Vagina (tissue), 2 donors: ENCODE data around the gene ZNF888.

Experiments used
- POLR2AphosphoS5 ChIP-seq, 2 donors: sonication (generic); formaldehyde crosslinking; IDR thresholded peaks; one replicate each; pipeline ENCODE4 v1.9.0; 2017; ENCODE audit warnings: antibody characterized with exemption in 2 of 2, mild to moderate bottlenecking in 2 of 2, low read depth in 1 of 2; ENCODE audit not compliant: insufficient read depth in 1 of 2
- TF ChIP-seq, protein P1 (sequence below), 3 experiments: fragments of 450-650 bp in 2 of 3; fragments of 200-600 bp in 1 of 3; sonication (generic) in 1 of 3; IDR thresholded peaks; one replicate each; pipeline ENCODE4 v1.5.1; 2017 to 2019; ENCODE audit warnings: antibody characterized with exemption in 3 of 3, mild to moderate bottlenecking in 2 of 3, moderate library complexity in 2 of 3

DNA sequence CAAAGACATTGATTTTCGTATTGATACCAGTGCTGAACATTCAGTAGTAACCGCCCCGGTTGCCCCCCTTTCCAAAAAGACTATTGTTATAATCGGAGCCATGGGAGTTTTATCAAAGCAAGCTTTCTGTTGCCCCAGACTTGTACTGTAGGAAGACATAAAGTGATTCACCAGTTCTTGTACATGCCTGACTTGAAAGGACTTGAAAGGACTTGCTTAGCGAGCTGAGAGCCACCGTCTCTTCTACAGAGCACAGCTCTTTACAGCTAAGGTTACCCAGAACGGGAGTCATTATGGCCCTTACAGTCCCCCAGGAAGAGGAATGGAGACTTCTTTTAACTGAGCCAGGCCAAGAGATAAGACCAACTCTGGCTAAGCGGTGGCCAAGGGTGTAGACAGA is 34.4 kb upstream of the ZNF888 start:
- TF ChIP-seq, protein P1, sequence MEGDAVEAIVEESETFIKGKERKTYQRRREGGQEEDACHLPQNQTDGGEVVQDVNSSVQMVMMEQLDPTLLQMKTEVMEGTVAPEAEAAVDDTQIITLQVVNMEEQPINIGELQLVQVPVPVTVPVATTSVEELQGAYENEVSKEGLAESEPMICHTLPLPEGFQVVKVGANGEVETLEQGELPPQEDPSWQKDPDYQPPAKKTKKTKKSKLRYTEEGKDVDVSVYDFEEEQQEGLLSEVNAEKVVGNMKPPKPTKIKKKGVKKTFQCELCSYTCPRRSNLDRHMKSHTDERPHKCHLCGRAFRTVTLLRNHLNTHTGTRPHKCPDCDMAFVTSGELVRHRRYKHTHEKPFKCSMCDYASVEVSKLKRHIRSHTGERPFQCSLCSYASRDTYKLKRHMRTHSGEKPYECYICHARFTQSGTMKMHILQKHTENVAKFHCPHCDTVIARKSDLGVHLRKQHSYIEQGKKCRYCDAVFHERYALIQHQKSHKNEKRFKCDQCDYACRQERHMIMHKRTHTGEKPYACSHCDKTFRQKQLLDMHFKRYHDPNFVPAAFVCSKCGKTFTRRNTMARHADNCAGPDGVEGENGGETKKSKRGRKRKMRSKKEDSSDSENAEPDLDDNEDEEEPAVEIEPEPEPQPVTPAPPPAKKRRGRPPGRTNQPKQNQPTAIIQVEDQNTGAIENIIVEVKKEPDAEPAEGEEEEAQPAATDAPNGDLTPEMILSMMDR (IDR thresholded peaks at IDR 0.05): no peak
- TF ChIP-seq POLR2AphosphoS5 (IDR thresholded peaks at IDR 0.05; ENCODE audit: insufficient read depth in 1 of 2, low read depth in 1 of 2): peak in 1 of 2 donors; percentile 34
